Body of pancreas (tissue), 4 donors: ENCODE results near the gene NCAM1.

Experiments used
- CTCF ChIP-seq, 7 experiments: fragments of 450-650 bp in 4 of 7; fragments of 200-600 bp in 3 of 7; sonication (generic) in 3 of 7; IDR thresholded peaks; one replicate each; pipeline ENCODE4 v1.5.1; 2016 to 2019; ENCODE audit warnings: antibody characterized with exemption in 7 of 7
- POLR2A ChIP-seq, 3 donors: fragments of 450-650 bp; IDR thresholded peaks; one replicate each; pipeline ENCODE4 v1.6.1; 2016; ENCODE audit warnings: antibody characterized with exemption in 3 of 3, mild to moderate bottlenecking in 2 of 3

GRCh38 chr11:113272281-113272680 is 311.1 kb downstream of the NCAM1 start:
- TF ChIP-seq CTCF (IDR thresholded peaks at IDR 0.05) (no peak), POLR2A (IDR thresholded peaks at IDR 0.05) (no peak)
